ENCODE results near the gene TEX29.

The TEX29 gene

GRCh38 chr13:111392486-111392885 lies 72.0 kb downstream of the TEX29 start:
- no peak for DNase-seq (ENCODE audit: low read depth)

- DNase-seq (ENCODE audit: low read depth): no peak
Measured at GRCh38 chr13:111393221-111393790, 72.9 kb downstream of the TEX29 start.

Data from stimulated activated CD8-positive, alpha-beta memory T cell treated with anti-CD3 and anti-CD28 coated beads, Interleukin-4, amount 100 ng/mL, for 24 hours (primary cell).